Osteoblast (primary cell): ENCODE measurements around the gene NUDT16. TPM values are rescaled to one million over a fixed set of nuclear protein-coding genes. Genes with fewer than 3 reads are reported as not detected.

Experiments
- DNase-seq: peaks from one replicate; pipeline ENCODE4 v3.0.0; 2011; ENCODE audit warnings: low spot score, mixed read lengths; ENCODE audit not compliant: insufficient read length; ENCODE audit errors: missing footprints
- H2AFZ ChIP-seq: 2 replicates; pipeline ENCODE4 v1.6.0; 2011; ENCODE audit warnings: mild to moderate bottlenecking, low read length
- H3K27ac ChIP-seq: 2 replicates; pipeline ENCODE4 v1.5.1; 2011; ENCODE audit warnings: mild to moderate bottlenecking, low read depth, low read length, moderate library complexity
- H3K27me3 ChIP-seq: 2 replicates; pipeline ENCODE4 v1.6.0; 2012; ENCODE audit warnings: mild to moderate bottlenecking, control low read depth, inconsistent platforms, low read length, moderate library complexity; ENCODE audit not compliant: insufficient read depth
- H3K36me3 ChIP-seq: 2 replicates; pipeline ENCODE4 v1.5.1; 2011; ENCODE audit warnings: mild to moderate bottlenecking, low read length, control low read depth, moderate library complexity; ENCODE audit not compliant: insufficient read depth
- H3K4me1 ChIP-seq: 2 replicates; pipeline ENCODE4 v1.5.1; 2011; ENCODE audit warnings: mild to moderate bottlenecking, low read length, control low read depth, moderate library complexity; ENCODE audit not compliant: insufficient read depth
- H3K4me2 ChIP-seq: 2 replicates; pipeline ENCODE4 v1.6.0; 2011; ENCODE audit warnings: mild to moderate bottlenecking, low read length; ENCODE audit not compliant: insufficient read depth
- H3K4me3 ChIP-seq: fragments of 200-600 bp; sonication (generic); 3 replicates; pipeline ENCODE4 v1.5.1; 2012; ENCODE audit warnings: mild to moderate bottlenecking, low read length, inconsistent platforms; ENCODE audit not compliant: insufficient read depth
- H3K79me2 ChIP-seq: 2 replicates; pipeline ENCODE4 v1.6.0; 2012; ENCODE audit warnings: mild to moderate bottlenecking, low read length, control low read depth, inconsistent platforms; ENCODE audit not compliant: insufficient read depth
- H3K9me3 ChIP-seq: 2 replicates; pipeline ENCODE4 v1.5.1; 2011; ENCODE audit warnings: low read depth, low read length, control low read depth
- H4K20me1 ChIP-seq: 2 replicates; pipeline ENCODE4 v1.6.0; 2012; ENCODE audit warnings: mild to moderate bottlenecking, low read length, control low read depth; ENCODE audit not compliant: insufficient read depth
- CTCF ChIP-seq: IDR thresholded peaks from 2 replicates; pipeline ENCODE4 v1.5.1; 2011; ENCODE audit warnings: mild to moderate bottlenecking, low read depth, low read length, moderate library complexity; ENCODE audit errors: extremely low read depth
- total RNA-seq: library from RNA; depleted of rRNA; stranded (reverse); fragments of >200 nt; gene quantifications from 2 replicates; pipeline ENCODE4 v1.2.3, GENCODE V29; 2012

NUDT16 gene
- total RNA-seq, 1 donor, result 10.1 TPM

GRCh38 chr3:131431754-131432153, 50.2 kb downstream of the NUDT16 start:
- H3K79me2 ChIP-seq, result no peaks in the 10 kb centered on the region
- H3K4me2 ChIP-seq, result no peak overlapping the region
- H4K20me1 ChIP-seq, result no peaks in the 10 kb centered on the region
- H3K36me3 ChIP-seq, result no peaks in the 10 kb centered on the region
- no peak overlapping the region for H3K4me3 ChIP-seq
- TF ChIP-seq CTCF, result no peak
- DNase-seq, result no peak
- no peak overlapping the region for H2AFZ ChIP-seq
- H3K27me3 ChIP-seq, result no peaks in the 10 kb centered on the region
- H3K9me3 ChIP-seq, result no peaks in the 10 kb centered on the region
- no peaks in the 10 kb centered on the region for H3K4me1 ChIP-seq
- no peak overlapping the region for H3K27ac ChIP-seq

- H3K79me2 ChIP-seq, result no peaks in the 10 kb centered on the region
- no peaks in the 10 kb centered on the region for H3K27me3 ChIP-seq
- TF ChIP-seq CTCF, result no peak
- H2AFZ ChIP-seq, result no peak overlapping the region
- H3K36me3 ChIP-seq, result no peaks in the 10 kb centered on the region
- no peak overlapping the region for H3K4me3 ChIP-seq
- no peaks in the 10 kb centered on the region for H3K4me1 ChIP-seq
- no peaks in the 10 kb centered on the region for H3K9me3 ChIP-seq
- DNase-seq, result no peak
- H4K20me1 ChIP-seq, result no peaks in the 10 kb centered on the region
- no peak overlapping the region for H3K4me2 ChIP-seq
- no peak overlapping the region for H3K27ac ChIP-seq
These were observed 50.9 kb downstream of the NUDT16 start for GRCh38 chr3:131432441-131432840.

GRCh38 chr3:131435000-131435399, 53.4 kb downstream of the NUDT16 start:
- H3K4me1 ChIP-seq, result no peaks in the 10 kb centered on the region
- H3K4me2 ChIP-seq, result no peak overlapping the region
- no peaks in the 10 kb centered on the region for H3K79me2 ChIP-seq

More at GRCh38 chr3:131435000-131435399, 53.4 kb downstream of the NUDT16 start:
- Histone ChIP-seq H3K36me3 (no peaks in the 10 kb centered on the region), H3K27me3 (no peaks in the 10 kb centered on the region), H2AFZ (no peak overlapping the region), H3K27ac (no peak overlapping the region), H4K20me1 (no peaks in the 10 kb centered on the region), H3K9me3 (no peaks in the 10 kb centered on the region), H3K4me3 (no peak overlapping the region)
- DNase-seq, result no peak
- TF ChIP-seq CTCF, result no peak

Other genes starting within 250 kb of the NUDT16 start
- 82.8 and 92.6 TPM in 2 replicates for gene MRPL3, start 121.2 kb downstream of the NUDT16 start, total RNA-seq